Liver (tissue), 9 donors: ENCODE measurements around the gene STK11IP. TPM values are rescaled to one million over a fixed set of nuclear protein-coding genes. Genes with fewer than 3 reads are reported as not detected.

ENCODE experiments used
- DNase-seq: peaks from one replicate; pipeline ENCODE4 v3.0.0-alpha.2; 2017; ENCODE audit warnings: low spot score
- H3K27ac ChIP-seq, 2 donors: one replicate each; pipeline ENCODE4 v1.7.0; 2013; ENCODE audit warnings: inconsistent platforms in 2 of 2, low read length in 2 of 2, control low read depth in 1 of 2, low read depth in 1 of 2, mild to moderate bottlenecking in 1 of 2
- H3K27me3 ChIP-seq, 4 donors: one replicate each; pipeline versions ENCODE4 v1.6.1 to v1.7.0; 2013; ENCODE audit warnings: low read length in 3 of 4, inconsistent platforms in 1 of 4, mild to moderate bottlenecking in 1 of 4, moderate library complexity in 1 of 4; ENCODE audit not compliant: control insufficient read depth in 4 of 4, insufficient read depth in 4 of 4
- H3K36me3 ChIP-seq, 4 donors: one replicate each; pipeline versions ENCODE4 v1.6.1 to v1.7.0; 2013; ENCODE audit warnings: low read length in 3 of 4, mild to moderate bottlenecking in 3 of 4, low read depth in 1 of 4, moderate library complexity in 1 of 4; ENCODE audit not compliant: control insufficient read depth in 4 of 4, insufficient read depth in 3 of 4
- H3K4me1 ChIP-seq, 4 donors: one replicate each; pipeline versions ENCODE4 v1.6.1 to v1.7.0; 2013; ENCODE audit warnings: low read length in 3 of 4, mild to moderate bottlenecking in 3 of 4, moderate library complexity in 1 of 4; ENCODE audit not compliant: control insufficient read depth in 4 of 4, insufficient read depth in 4 of 4
- H3K4me3 ChIP-seq, 3 donors: one replicate each; pipeline versions ENCODE4 v1.6.1 to v1.7.0; 2013; ENCODE audit warnings: low read length in 3 of 3, control low read depth in 1 of 3, low read depth in 1 of 3, mild to moderate bottlenecking in 1 of 3
- H3K9ac ChIP-seq, 2 donors: one replicate each; pipeline ENCODE4 v1.7.0; 2013; ENCODE audit warnings: low read length in 2 of 2, mild to moderate bottlenecking in 2 of 2, moderate library complexity in 2 of 2, control low read depth in 1 of 2, low read depth in 1 of 2
- H3K9me3 ChIP-seq, 4 donors: one replicate each; pipeline versions ENCODE4 v1.6.1 to v1.7.0; 2013; ENCODE audit warnings: low read length in 3 of 4; ENCODE audit not compliant: control insufficient read depth in 4 of 4
- ATF3 ChIP-seq: IDR thresholded peaks from 2 replicates; pipeline ENCODE4 v1.6.1; 2016; ENCODE audit warnings: antibody characterized with exemption
- CTCF ChIP-seq: fragments of 150-350 bp; IDR thresholded peaks from 2 replicates; pipeline ENCODE4 v1.5.1; 2017; ENCODE audit warnings: improper control_type of control experiment, low read depth, low read length; ENCODE audit not compliant: missing input control
- EGR1 ChIP-seq, 2 donors: IDR thresholded peaks; 2 replicates each; pipeline ENCODE4 v1.6.1; 2016 to 2018; ENCODE audit warnings: antibody characterized with exemption in 2 of 2, low read depth in 2 of 2
- FOXA1 ChIP-seq: IDR thresholded peaks from 2 replicates; pipeline ENCODE4 v1.6.1; 2016; ENCODE audit warnings: antibody characterized with exemption
- FOXA2 ChIP-seq: IDR thresholded peaks from 2 replicates; pipeline ENCODE4 v1.6.1; 2016; ENCODE audit warnings: antibody characterized with exemption
- GABPA ChIP-seq, 2 donors: IDR thresholded peaks in 1 of 2; conservative IDR thresholded peaks in 1 of 2; 2 replicates each; pipeline ENCODE4 v1.6.1; 2016; ENCODE audit warnings: antibody characterized with exemption in 2 of 2, mild to moderate bottlenecking in 1 of 2, moderate library complexity in 1 of 2
- HNF4A ChIP-seq, 2 donors: conservative IDR thresholded peaks; 2 replicates each; pipeline ENCODE4 v1.6.1; 2016; ENCODE audit warnings: antibody characterized with exemption in 2 of 2, mild to moderate bottlenecking in 2 of 2
- HNF4G ChIP-seq: IDR thresholded peaks from 2 replicates; pipeline ENCODE4 v1.6.1; 2016; ENCODE audit warnings: antibody characterized with exemption
- JUND ChIP-seq, 2 donors: IDR thresholded peaks; 2 replicates each; pipeline ENCODE4 v1.6.1; 2016; ENCODE audit warnings: antibody characterized with exemption in 2 of 2
- MAX ChIP-seq: IDR thresholded peaks from 2 replicates; pipeline ENCODE4 v1.6.1; 2016; ENCODE audit warnings: antibody characterized with exemption
- NR2F2 ChIP-seq: IDR thresholded peaks from 2 replicates; pipeline ENCODE4 v1.6.1; 2016; ENCODE audit warnings: antibody characterized with exemption
- RAD21 ChIP-seq, 2 donors: IDR thresholded peaks; 2 replicates each; pipeline ENCODE4 v1.6.1; 2016; ENCODE audit warnings: antibody characterized with exemption in 2 of 2, mild to moderate bottlenecking in 2 of 2
- REST ChIP-seq: IDR thresholded peaks from 2 replicates; pipeline ENCODE4 v1.6.1; 2016; ENCODE audit warnings: antibody characterized with exemption, mild to moderate bottlenecking
- RXRA ChIP-seq, 2 donors: IDR thresholded peaks; 2 replicates each; pipeline ENCODE4 v1.6.1; 2017 to 2018; ENCODE audit warnings: antibody characterized with exemption in 2 of 2, mild to moderate bottlenecking in 1 of 2
- SP1 ChIP-seq: IDR thresholded peaks from 2 replicates; pipeline ENCODE4 v1.6.1; 2018; ENCODE audit warnings: antibody characterized with exemption, mild to moderate bottlenecking
- TAF1 ChIP-seq: conservative IDR thresholded peaks from 2 replicates; pipeline ENCODE4 v1.6.1; 2016; ENCODE audit warnings: antibody characterized with exemption, mild to moderate bottlenecking
- YY1 ChIP-seq: IDR thresholded peaks from 2 replicates; pipeline ENCODE4 v1.6.1; 2016; ENCODE audit warnings: antibody characterized with exemption, mild to moderate bottlenecking
- ZBTB33 ChIP-seq: IDR thresholded peaks from 2 replicates; pipeline ENCODE4 v1.6.1; 2016; ENCODE audit warnings: antibody characterized with exemption
- WGBS: extraction: QIAGEN DNeasy Blood & Tissue Kit; methylation state at CpG from one replicate; pipeline ENCODE4 v1.1.7; 2013; 5-methylcytosine and 5-hydroxymethylcytosine counted together
- polyA plus RNA-seq, 2 donors: library from polyadenylated mRNA; stranded (reverse) in 1 of 2; unstranded in 1 of 2; fragments of 200-250 nt in 1 of 2; fragments of >200 nt in 1 of 2; fragmentation: Nextera tagmentation in 1 of 2; extraction: Ambion mirVana in 1 of 2; gene quantifications; one replicate each; pipeline versions ENCODE4 v1.2.1 to v1.2.3, GENCODE V29; 2013 to 2015
- total RNA-seq, 2 donors: library from RNA; depleted of rRNA; stranded (reverse); fragments of >200 nt; gene quantifications; one replicate each; pipeline ENCODE4 v1.2.3, GENCODE V29; 2014
- donor health status: healthy.
- donor health status: healthy.
- donor health status: healthy.
- donor health status: healthy.
- donor health status: healthy.

STK11IP gene
- total and polyA plus RNA-seq, 4 donors = 2.9 to 8.4 (median 6.4) TPM

GRCh38 chr2:219569041-219569440 lies 28.6 kb upstream of the STK11IP start:
- TF ChIP-seq SP1 (no peak), JUND (IDR thresholded peaks at IDR 0.05) (no peak), RXRA (IDR thresholded peaks at IDR 0.05) (no peak), TAF1 (no peak), REST (no peak), GABPA (IDR thresholded peaks at IDR 0.05 in 1 of 2, conservative IDR thresholded peaks at IDR 0.05 in 1 of 2) (no peak), RAD21 (IDR thresholded peaks at IDR 0.05) (no peak), HNF4G (no peak), ZBTB33 (no peak)
- H3K36me3 ChIP-seq = peaks cover 0 to 6% (median 3%) of the 10 kb centered on the region in 4 donors
- WGBS = 96% methylated on average over 6 of the region's 6 CpGs
- no peaks in the 10 kb centered on the region for H3K27me3 ChIP-seq
- no peak overlapping the region for H3K4me3 ChIP-seq
- no peak overlapping the region for H3K27ac ChIP-seq
- DNase-seq = no peak
- H3K9me3 ChIP-seq = no peaks in the 10 kb centered on the region
- H3K4me1 ChIP-seq = peaks cover 4 to 15% (median 6%) of the 10 kb centered on the region in 4 donors
- no peak overlapping the region for H3K9ac ChIP-seq

- Histone ChIP-seq H3K36me3 (peaks cover 0 to 6% (median 2%) of the 10 kb centered on the region in 4 donors), H3K27me3 (no peaks in the 10 kb centered on the region), H3K9ac (no peak overlapping the region), H3K27ac (no peak overlapping the region), H3K4me1 (peaks cover 4 to 15% (median 6%) of the 10 kb centered on the region in 4 donors), H3K4me3 (no peak overlapping the region), H3K9me3 (no peaks in the 10 kb centered on the region)
- no peak for DNase-seq
- 95% methylated on average over 6 of the region's 6 CpGs for WGBS
- TF ChIP-seq JUND (IDR thresholded peaks at IDR 0.05) (no peak), FOXA2 (no peak), RXRA (IDR thresholded peaks at IDR 0.05) (no peak), ZBTB33 (no peak), HNF4A (conservative IDR thresholded peaks at IDR 0.05) (no peak), NR2F2 (no peak), FOXA1 (no peak), EGR1 (IDR thresholded peaks at IDR 0.05; ENCODE audit: low read depth in 2 of 2) (no peak), TAF1 (no peak), CTCF (no peak), SP1 (no peak), HNF4G (no peak), REST (no peak), MAX (no peak), RAD21 (IDR thresholded peaks at IDR 0.05) (no peak), ATF3 (no peak), YY1 (no peak), GABPA (IDR thresholded peaks at IDR 0.05 in 1 of 2, conservative IDR thresholded peaks at IDR 0.05 in 1 of 2) (no peak)
These were observed 28.0 kb upstream of the STK11IP start for GRCh38 chr2:219569635-219570034.
